Chondrocyte (in vitro differentiated cells): Measurements from ENCODE around the gene ARSK. TPM values are rescaled to one million over a fixed set of nuclear protein-coding genes. Genes with fewer than 3 reads are reported as not detected.

ENCODE experiments used
- DNase-seq: peaks from one replicate; pipeline ENCODE4 v3.0.0; 2021; ENCODE audit warnings: mixed read lengths, low spot score
- H3K27ac Mint-ChIP-seq: one replicate; pipeline ENCODE4 v1.8.0; 2021; ENCODE audit warnings: mild to moderate bottlenecking, moderate library complexity, mixed read lengths; ENCODE audit not compliant: unreplicated experiment
- H3K27me3 Mint-ChIP-seq: 2 replicates; pipeline ENCODE4 v1.8.0; 2021; ENCODE audit warnings: low read depth, mixed read lengths
- H3K36me3 Mint-ChIP-seq: 2 replicates; pipeline ENCODE4 v1.8.0; 2021; ENCODE audit warnings: low read depth, mixed read lengths
- H3K4me1 Mint-ChIP-seq: 2 replicates; pipeline ENCODE4 v1.8.0; 2021; ENCODE audit warnings: low read depth, mild to moderate bottlenecking, mixed read lengths
- H3K4me3 Mint-ChIP-seq: one replicate; pipeline ENCODE4 v1.8.0; 2021; ENCODE audit warnings: mild to moderate bottlenecking, moderate library complexity, mixed read lengths; ENCODE audit not compliant: unreplicated experiment
- H3K9me3 Mint-ChIP-seq: 2 replicates; pipeline ENCODE4 v1.8.0; 2021; ENCODE audit warnings: low read depth, mixed read lengths
- total RNA-seq: library from RNA; stranded (reverse); gene quantifications from 3 replicates; pipeline ENCODE4 v1.2.1, GENCODE V29; 2021
- TF ChIP-seq, protein P1 (sequence below): fragments of 200-600 bp; sonication (generic); IDR thresholded peaks from 2 replicates; pipeline ENCODE4 v1.5.0; 2021; ENCODE audit warnings: antibody characterized with exemption, mild to moderate bottlenecking, moderate library complexity

Gene ARSK
- total RNA-seq, 1 donor from 2014 or later, result 10.0 TPM

DNA sequence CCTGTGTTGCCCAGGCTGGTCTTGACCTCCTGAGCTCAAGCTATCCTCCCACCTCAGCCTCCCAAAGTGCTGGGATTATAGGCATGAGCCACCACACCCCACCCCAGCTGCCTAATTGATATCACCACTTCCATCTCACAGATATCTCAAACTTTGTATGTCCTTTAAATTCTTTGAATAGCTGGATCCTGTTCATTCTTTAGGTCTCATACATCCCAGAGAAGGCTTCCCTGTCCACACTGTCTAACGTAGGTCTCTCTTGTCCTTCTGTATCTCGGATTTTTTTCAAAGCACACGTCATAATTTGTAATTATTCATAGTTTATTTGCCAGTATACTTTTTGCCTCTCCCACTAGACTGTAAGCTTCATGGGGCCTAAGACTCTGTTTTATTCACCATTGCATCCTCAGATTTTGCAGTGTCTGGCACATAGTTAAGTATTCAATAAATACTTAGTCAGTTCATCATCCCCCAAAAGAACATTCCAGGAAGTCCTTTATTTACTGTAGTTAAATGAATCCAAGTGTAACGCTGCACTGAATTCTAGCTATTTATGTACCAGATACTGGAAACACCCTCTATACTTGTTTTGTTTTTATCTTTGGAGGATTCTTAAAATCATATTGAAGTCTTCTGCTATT lies 10.5 kb downstream of the ARSK start:
- H3K4me1 Mint-ChIP-seq, result peaks cover 15% of the 10 kb centered on the region
- no peak for DNase-seq
- peaks cover 5% of the 10 kb centered on the region for H3K9me3 Mint-ChIP-seq
- no peak overlapping the region for H3K4me3 Mint-ChIP-seq
- H3K36me3 Mint-ChIP-seq, result peaks cover 9% of the 10 kb centered on the region
- TF ChIP-seq, protein P1, sequence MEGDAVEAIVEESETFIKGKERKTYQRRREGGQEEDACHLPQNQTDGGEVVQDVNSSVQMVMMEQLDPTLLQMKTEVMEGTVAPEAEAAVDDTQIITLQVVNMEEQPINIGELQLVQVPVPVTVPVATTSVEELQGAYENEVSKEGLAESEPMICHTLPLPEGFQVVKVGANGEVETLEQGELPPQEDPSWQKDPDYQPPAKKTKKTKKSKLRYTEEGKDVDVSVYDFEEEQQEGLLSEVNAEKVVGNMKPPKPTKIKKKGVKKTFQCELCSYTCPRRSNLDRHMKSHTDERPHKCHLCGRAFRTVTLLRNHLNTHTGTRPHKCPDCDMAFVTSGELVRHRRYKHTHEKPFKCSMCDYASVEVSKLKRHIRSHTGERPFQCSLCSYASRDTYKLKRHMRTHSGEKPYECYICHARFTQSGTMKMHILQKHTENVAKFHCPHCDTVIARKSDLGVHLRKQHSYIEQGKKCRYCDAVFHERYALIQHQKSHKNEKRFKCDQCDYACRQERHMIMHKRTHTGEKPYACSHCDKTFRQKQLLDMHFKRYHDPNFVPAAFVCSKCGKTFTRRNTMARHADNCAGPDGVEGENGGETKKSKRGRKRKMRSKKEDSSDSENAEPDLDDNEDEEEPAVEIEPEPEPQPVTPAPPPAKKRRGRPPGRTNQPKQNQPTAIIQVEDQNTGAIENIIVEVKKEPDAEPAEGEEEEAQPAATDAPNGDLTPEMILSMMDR, result no peak
- H3K27me3 Mint-ChIP-seq, result no peaks in the 10 kb centered on the region
- peak overlapping the region; percentile 71 for H3K27ac Mint-ChIP-seq

DNA sequence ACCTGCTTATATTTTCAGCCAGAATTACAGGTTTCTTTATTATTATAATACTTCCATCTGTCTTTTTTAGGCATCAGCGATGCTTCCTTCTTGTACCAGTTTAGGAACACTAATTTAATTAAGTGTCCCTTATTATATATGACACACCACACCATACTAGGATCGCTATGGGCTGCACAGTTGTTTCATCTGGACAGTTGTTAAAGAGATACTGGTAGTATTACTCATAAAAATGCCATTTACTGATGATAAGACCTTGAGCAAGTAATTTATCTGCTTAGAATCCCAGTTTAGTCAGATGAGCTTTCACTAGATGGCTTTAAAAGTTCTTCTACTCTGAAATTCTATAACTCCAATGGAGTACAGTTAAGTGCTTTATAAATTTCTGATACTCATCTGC lies 17.1 kb downstream of the ARSK start:
- peaks cover 18% of the 10 kb centered on the region for H3K9me3 Mint-ChIP-seq
- DNase-seq, result no peak
- TF ChIP-seq, protein P1, result no peak

DNA sequence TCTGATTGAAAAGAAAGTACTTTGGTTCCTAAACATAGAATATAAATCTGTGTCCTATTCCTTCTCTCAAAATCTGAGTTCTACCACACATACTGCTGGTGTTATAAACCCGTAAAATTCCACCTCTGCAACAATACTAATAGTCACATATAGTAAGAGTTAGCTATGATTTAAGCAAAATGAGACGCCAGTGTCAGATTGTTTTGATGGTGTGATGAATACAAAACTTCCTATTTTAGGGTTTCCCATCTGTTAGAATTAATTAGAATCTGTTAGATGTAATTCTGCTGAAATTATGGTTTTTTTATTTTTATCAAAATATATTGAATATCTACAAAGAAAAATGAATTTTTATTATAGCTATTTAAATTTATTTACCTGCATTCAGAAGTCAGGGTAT lies 26.7 kb downstream of the ARSK start:
- peaks cover 3% of the 10 kb centered on the region for H3K4me1 Mint-ChIP-seq
- H3K36me3 Mint-ChIP-seq, result peaks cover 12% of the 10 kb centered on the region
- H3K27ac Mint-ChIP-seq, result no peak overlapping the region
- no peaks in the 10 kb centered on the region for H3K9me3 Mint-ChIP-seq
- no peaks in the 10 kb centered on the region for H3K27me3 Mint-ChIP-seq
- DNase-seq, result no peak
- H3K4me3 Mint-ChIP-seq, result no peak overlapping the region
- TF ChIP-seq, protein P1, result no peak

More for the DNA sequence above, 17.1 kb downstream of the ARSK start:
- H3K4me1 Mint-ChIP-seq, result no peaks in the 10 kb centered on the region
- H3K27ac Mint-ChIP-seq, result no peak overlapping the region
- H3K36me3 Mint-ChIP-seq, result peaks cover 19% of the 10 kb centered on the region
- H3K27me3 Mint-ChIP-seq, result no peaks in the 10 kb centered on the region
- H3K4me3 Mint-ChIP-seq, result no peak overlapping the region

DNA sequence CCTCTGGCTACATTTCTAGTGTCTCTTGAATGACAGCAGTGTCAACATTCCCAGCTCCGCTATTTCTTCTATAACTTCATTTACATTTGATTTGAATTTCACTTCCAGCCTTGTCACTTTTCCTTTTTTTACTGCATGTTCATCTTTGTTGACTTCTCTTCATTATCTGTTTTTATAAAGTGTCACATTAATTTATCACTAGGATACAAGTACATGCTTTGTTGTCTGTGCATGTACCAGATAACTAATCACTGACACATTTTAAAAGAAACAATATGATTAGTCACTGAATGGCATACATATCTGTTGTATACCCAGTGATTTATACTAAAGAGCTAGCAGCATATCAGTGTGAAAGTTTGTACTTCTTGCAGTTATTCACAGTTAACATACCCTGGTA lies 29.1 kb downstream of the ARSK start:
- H3K9me3 Mint-ChIP-seq, result no peaks in the 10 kb centered on the region
- peaks cover 12% of the 10 kb centered on the region for H3K36me3 Mint-ChIP-seq
- peaks cover 3% of the 10 kb centered on the region for H3K4me1 Mint-ChIP-seq
- DNase-seq, result no peak
- TF ChIP-seq, protein P1, result no peak
- no peak overlapping the region for H3K27ac Mint-ChIP-seq
- H3K4me3 Mint-ChIP-seq, result no peak overlapping the region
- no peaks in the 10 kb centered on the region for H3K27me3 Mint-ChIP-seq

DNA sequence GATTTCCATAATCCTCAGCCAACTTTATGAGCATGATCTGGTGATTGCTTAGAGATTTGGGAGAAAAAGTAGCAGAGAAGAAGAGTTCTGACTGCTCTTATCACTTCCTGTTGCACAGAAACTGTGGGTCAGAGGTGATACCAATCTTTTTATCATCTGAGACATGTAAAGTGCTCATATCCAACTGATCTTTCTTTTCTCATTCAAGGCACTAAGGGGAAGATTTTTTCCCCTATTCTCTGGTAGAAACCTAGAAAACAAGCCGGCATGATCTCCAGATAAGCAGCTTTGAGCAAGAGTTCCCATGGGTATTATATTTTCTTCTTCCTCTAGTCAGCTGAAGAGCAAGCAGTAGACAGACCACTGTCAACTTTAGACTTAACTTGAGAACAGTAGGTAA lies 36.0 kb downstream of the ARSK start:
- Mint-ChIP-seq H3K36me3 (peaks cover 3% of the 10 kb centered on the region), H3K4me3 (no peak overlapping the region), H3K27ac (no peak overlapping the region), H3K27me3 (no peaks in the 10 kb centered on the region), H3K9me3 (no peaks in the 10 kb centered on the region), H3K4me1 (no peaks in the 10 kb centered on the region)
- DNase-seq, result no peak
- TF ChIP-seq, protein P1, result no peak
